ENCODE data around the gene RACK1. TPM values are rescaled to one million over a fixed set of nuclear protein-coding genes. Genes with fewer than 3 reads are reported as not detected.
"Not testable (repeated sequence)": the region's sequence is repeated elsewhere in the genome, so short reads cannot be mapped to it uniquely, and the experiment has no call there.

RACK1 gene
- total RNA-seq, 6 experiments from 2014 or later: 1,737 to 2,012 (median 1,885) TPM

DNA sequence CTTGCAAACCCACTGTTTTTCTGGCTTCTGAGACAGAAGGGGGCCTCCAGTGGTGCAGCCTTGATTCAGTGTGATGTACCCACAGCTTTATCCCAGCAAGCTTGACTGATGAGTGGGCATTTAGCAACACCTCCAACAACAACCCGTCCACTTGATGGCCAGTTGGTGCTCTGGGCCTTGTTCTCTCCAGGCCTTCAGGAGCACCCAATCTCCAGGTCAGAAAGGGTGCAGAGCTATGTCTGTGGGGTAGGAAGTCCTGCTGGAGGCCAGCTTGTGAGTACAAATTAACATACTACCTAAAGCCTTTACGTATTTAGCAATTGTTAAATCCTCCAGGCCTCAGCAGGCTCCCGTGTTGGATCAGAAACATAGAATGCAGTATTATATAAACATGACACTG lies 27.4 kb upstream of the RACK1 start:
- H3K27me3 Mint-ChIP-seq (ENCODE audit: insufficient read depth): no peaks in the 10 kb centered on the region
- DNase-seq: no peak
- H3K4me1 Mint-ChIP-seq (ENCODE audit: low read depth): no peaks in the 10 kb centered on the region
- no peaks in the 10 kb centered on the region for H3K36me3 Mint-ChIP-seq (ENCODE audit: low read depth)
- TF ChIP-seq, protein P1, sequence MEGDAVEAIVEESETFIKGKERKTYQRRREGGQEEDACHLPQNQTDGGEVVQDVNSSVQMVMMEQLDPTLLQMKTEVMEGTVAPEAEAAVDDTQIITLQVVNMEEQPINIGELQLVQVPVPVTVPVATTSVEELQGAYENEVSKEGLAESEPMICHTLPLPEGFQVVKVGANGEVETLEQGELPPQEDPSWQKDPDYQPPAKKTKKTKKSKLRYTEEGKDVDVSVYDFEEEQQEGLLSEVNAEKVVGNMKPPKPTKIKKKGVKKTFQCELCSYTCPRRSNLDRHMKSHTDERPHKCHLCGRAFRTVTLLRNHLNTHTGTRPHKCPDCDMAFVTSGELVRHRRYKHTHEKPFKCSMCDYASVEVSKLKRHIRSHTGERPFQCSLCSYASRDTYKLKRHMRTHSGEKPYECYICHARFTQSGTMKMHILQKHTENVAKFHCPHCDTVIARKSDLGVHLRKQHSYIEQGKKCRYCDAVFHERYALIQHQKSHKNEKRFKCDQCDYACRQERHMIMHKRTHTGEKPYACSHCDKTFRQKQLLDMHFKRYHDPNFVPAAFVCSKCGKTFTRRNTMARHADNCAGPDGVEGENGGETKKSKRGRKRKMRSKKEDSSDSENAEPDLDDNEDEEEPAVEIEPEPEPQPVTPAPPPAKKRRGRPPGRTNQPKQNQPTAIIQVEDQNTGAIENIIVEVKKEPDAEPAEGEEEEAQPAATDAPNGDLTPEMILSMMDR (IDR thresholded peaks at IDR 0.05): no peak
- no peak overlapping the region for H3K27ac Mint-ChIP-seq
- no peak overlapping the region for H3K4me3 Mint-ChIP-seq
- no peaks in the 10 kb centered on the region for H3K9me3 Mint-ChIP-seq

DNA sequence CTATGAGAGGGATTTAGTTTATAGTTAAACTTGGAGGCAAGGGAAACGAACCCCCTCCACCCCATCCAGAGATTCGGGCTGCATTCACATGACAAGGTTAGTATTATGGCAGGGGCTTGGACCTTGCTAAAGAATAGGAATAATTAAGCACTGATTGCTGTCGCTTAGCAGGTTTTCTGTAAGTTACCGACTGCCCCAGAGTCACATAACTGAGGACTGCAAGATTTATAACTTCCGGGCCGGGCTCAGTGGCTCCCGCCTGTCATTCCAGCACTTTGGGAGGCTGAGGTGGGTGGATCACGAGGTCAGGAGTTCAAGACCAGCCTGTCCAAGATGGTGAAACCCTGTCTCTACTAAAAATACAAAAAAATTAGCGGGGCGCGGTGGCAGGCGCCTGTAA lies 24.2 kb upstream of the RACK1 start:
- not testable (repeated sequence) for H3K36me3 Mint-ChIP-seq (ENCODE audit: low read depth); H3K4me3 Mint-ChIP-seq; H3K4me1 Mint-ChIP-seq (ENCODE audit: low read depth); H3K27ac Mint-ChIP-seq; H3K27me3 Mint-ChIP-seq (ENCODE audit: insufficient read depth); H3K9me3 Mint-ChIP-seq; DNase-seq

DNA sequence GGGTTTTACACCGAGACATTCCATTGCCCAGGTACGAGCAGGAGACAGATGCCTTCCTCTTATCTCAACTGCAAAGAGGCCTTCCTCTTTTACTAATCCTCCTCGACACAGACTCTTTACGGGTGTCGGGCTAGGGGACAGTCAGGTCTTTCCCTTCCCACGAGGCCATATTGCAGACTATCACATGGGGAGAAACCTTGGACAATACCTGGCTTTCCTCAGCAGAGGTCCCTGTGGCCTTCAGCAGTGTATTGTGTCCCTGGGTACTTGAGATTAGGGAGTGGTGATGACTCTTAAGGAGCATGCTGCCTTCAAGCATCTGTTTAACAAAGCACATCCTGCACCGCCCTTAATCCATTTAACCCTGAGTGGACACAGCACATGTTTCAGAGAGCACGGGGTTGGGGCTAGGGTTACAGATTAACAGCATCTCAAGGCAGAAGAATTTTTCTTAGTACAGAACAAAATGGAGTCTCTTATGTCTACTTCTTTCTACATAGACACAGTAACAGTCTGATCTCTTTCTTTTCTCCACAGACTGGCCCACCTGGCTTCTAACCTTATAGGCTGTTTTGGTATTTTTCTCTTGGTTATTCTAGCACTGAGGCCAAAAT lies 23.7 kb upstream of the RACK1 start:
- not testable (repeated sequence) for H3K27me3 Mint-ChIP-seq (ENCODE audit: insufficient read depth); H3K36me3 Mint-ChIP-seq (ENCODE audit: low read depth); H3K27ac Mint-ChIP-seq; H3K4me1 Mint-ChIP-seq (ENCODE audit: low read depth); H3K9me3 Mint-ChIP-seq; DNase-seq; H3K4me3 Mint-ChIP-seq

DNA sequence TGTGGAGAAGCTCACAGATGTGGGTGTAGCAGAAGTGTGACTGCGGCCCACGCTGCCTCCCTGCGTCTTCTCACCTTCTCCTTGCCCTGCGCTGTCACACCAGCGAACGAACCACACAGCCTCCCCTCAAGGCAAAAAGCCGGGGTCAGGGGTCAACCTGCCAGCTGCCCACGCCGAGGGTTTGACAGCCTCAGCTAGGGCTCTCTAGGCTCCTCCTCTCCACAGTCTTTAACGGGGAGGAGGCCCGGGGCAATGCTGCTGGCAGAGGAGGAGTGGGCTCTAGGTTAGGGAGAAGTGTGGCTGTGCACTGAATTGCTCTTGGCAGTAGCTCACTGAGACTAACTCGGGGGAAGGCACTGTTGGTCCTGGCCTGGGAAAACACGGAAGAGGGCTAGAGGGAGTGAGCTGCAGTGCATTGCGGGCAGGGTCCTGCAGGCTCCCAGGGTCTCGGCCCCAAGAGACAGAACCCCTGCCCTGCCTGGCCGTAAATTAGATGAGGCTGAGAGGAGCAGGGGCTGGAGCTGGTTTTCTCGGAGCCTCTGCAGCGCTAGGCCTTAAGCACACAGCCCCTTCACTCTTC lies 21.5 kb upstream of the RACK1 start:
- Mint-ChIP-seq H3K27ac (no peak overlapping the region), H3K9me3 (no peaks in the 10 kb centered on the region), H3K36me3 (ENCODE audit: low read depth) (peaks cover 6% of the 10 kb centered on the region), H3K4me1 (ENCODE audit: low read depth) (peaks cover 4% of the 10 kb centered on the region), H3K4me3 (no peak overlapping the region), H3K27me3 (ENCODE audit: insufficient read depth) (peaks cover 2% of the 10 kb centered on the region; the same call in 1 of the 2 replicates)
- DNase-seq: no peak
- TF ChIP-seq, protein P1 (IDR thresholded peaks at IDR 0.05): no peak

DNA sequence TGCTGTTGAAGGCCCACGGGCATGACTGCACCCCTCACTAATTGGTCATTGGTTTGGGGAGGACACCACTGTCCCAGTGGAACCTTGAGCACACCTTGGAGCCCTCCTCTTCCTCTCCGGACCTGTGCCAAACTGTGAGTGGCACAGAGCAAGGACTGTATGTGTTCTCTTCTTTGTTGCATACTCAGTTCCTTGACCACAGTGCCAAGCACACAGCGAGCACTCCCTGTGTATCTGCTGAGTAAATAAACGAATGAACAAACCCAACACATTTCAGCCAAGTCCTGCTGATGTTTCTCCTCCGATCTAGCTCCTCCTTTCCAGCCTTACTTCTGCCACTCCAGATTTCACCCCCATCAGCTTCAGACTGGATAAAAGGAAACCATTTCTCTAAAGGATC lies 19.9 kb upstream of the RACK1 start:
- 0 out of 2 replicates have a peak overlapping the region, but pooled peaks have one; percentile 52 for H3K27ac Mint-ChIP-seq
- TF ChIP-seq, protein P1 (IDR thresholded peaks at IDR 0.05): no peak
- no peaks in the 10 kb centered on the region for H3K9me3 Mint-ChIP-seq

DNA sequence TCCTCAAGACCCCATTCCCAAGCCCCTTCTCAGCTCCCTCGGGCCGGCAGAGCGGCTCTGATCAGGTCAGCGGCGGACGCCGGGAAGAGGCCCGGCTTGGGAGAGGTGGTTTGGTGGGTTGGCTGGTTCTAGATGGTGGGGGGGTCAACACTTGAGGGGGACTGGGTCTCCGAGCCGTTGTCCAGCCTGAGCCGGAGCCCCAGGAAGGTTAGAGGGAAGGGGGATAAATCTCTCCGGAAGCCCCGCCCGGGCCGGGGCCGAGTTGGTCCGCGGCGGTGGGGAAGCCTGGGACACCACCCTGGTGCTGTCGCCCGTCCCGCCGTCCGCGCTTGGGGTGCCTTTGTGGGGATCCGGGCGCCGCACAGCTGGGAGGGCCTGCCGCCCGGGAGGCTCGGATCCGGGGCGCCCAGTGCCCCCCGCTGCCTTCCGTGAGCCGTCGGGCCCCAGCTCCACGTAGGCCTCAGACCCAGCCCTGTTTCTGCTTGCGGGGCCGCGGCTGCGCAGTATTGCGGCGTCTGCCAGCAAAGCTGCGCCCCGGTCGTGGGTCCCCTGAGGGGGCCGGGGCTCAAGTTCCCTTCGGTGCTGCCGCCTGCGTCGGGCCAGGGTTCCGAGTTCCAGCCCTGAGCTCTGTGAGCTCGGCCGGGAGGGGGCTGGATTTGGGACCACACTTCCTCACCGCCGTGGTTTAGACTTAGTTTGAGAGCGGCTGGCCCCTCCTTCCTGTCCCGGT lies 17.8 kb upstream of the RACK1 start:
- Mint-ChIP-seq H3K27me3 (ENCODE audit: insufficient read depth) (peaks cover 2% of the 10 kb centered on the region), H3K27ac (peak overlapping the region; percentile 97), H3K9me3 (no peaks in the 10 kb centered on the region), H3K4me3 (peak overlapping the region; percentile 94), H3K36me3 (ENCODE audit: low read depth) (peaks cover 18% of the 10 kb centered on the region), H3K4me1 (ENCODE audit: low read depth) (peaks cover 33% of the 10 kb centered on the region)
- TF ChIP-seq, protein P1 (IDR thresholded peaks at IDR 0.05): no peak; the same call in 1 of the 2 replicates
- peak; percentile 43 for DNase-seq

More for the DNA sequence above, 19.9 kb upstream of the RACK1 start:
- DNase-seq: no peak
- peaks cover 20% of the 10 kb centered on the region for H3K4me1 Mint-ChIP-seq (ENCODE audit: low read depth)
- H3K36me3 Mint-ChIP-seq (ENCODE audit: low read depth): peaks cover 6% of the 10 kb centered on the region
- H3K27me3 Mint-ChIP-seq (ENCODE audit: insufficient read depth): peaks cover 2% of the 10 kb centered on the region; the same call in 1 of the 2 replicates
- H3K4me3 Mint-ChIP-seq: no peak overlapping the region

Measured in HFFc6 (cell line).